Erythroblast (primary cell): ENCODE measurements around the gene ATP8A1.

Source experiments
- GATA1 ChIP-seq: IDR thresholded peaks from 2 replicates; pipeline ENCODE4 v1.6.1; 2011; ENCODE audit warnings: low read depth, mild to moderate bottlenecking, control low read depth, low read length, moderate library complexity
- POLR2A ChIP-seq: IDR thresholded peaks from 2 replicates; pipeline ENCODE4 v1.6.1; 2011; ENCODE audit warnings: mild to moderate bottlenecking, low read length

- TF ChIP-seq GATA1 (no peak), POLR2A (no peak)
Observed at GRCh38 chr4:42706086-42706485, 49.2 kb upstream of the ATP8A1 start.
